CD14-positive monocyte (primary cell): ENCODE results near the gene UACA. TPM values are rescaled to one million over a fixed set of nuclear protein-coding genes. Genes with fewer than 3 reads are reported as not detected.
A peak's percentile ranks its signal among the peaks of the same experiment; 100 is the strongest.

Source experiments
- DNase-seq, 3 donors: peaks; one replicate each; pipeline ENCODE4 v3.0.0-alpha.2; 2011 to 2022
- H2AFZ ChIP-seq: 2 replicates; pipeline ENCODE4 v1.6.0; 2012; ENCODE audit warnings: mild to moderate bottlenecking, low read depth, low read length, inconsistent platforms; ENCODE audit not compliant: insufficient read depth, poor library complexity, severe bottlenecking
- H3K27ac ChIP-seq, 2 donors: 1 replicate in 1 of 2; 2 replicates in 1 of 2; pipeline ENCODE4 v1.5.1; 2012 to 2013; ENCODE audit warnings: low read length in 2 of 2, control low read depth in 1 of 2, inconsistent platforms in 1 of 2, low read depth in 1 of 2, mild to moderate bottlenecking in 1 of 2
- H3K27me3 ChIP-seq, 2 donors: one replicate each; pipeline versions ENCODE4 v1.6.0 to v1.6.1; 2011 to 2013; ENCODE audit warnings: low read length in 2 of 2; ENCODE audit not compliant: control insufficient read depth in 2 of 2, insufficient read depth in 2 of 2
- H3K36me3 ChIP-seq, 2 donors: replicated peaks in 1 of 2; 1 replicate in 1 of 2; 2 replicates in 1 of 2; pipeline versions ENCODE4 v1.5.1 to v1.6.1; 2012 to 2013; ENCODE audit warnings: low read length in 2 of 2, control low read depth in 1 of 2, inconsistent platforms in 1 of 2, mild to moderate bottlenecking in 1 of 2; ENCODE audit not compliant: insufficient read depth in 2 of 2, control insufficient read depth in 1 of 2
- H3K4me1 ChIP-seq, 2 donors: 1 replicate in 1 of 2; 2 replicates in 1 of 2; pipeline versions ENCODE4 v1.5.1 to v1.6.1; 2012 to 2013; ENCODE audit warnings: low read length in 2 of 2, control low read depth in 1 of 2, inconsistent platforms in 1 of 2, mild to moderate bottlenecking in 1 of 2, moderate library complexity in 1 of 2; ENCODE audit not compliant: insufficient read depth in 2 of 2, control insufficient read depth in 1 of 2
- H3K4me2 ChIP-seq: replicated peaks from 2 replicates; pipeline ENCODE3; 2012; ENCODE audit warnings: low read length, moderate library complexity, mild to moderate bottlenecking; ENCODE audit not compliant: poor library complexity, severe bottlenecking; ENCODE audit errors: extremely low read depth
- H3K4me3 ChIP-seq, 3 experiments: fragments of 200-600 bp in 1 of 3; sonication (generic) in 1 of 3; replicated peaks in 1 of 3; 1 replicate in 2 of 3; 2 replicates in 1 of 3; pipeline ENCODE4 v1.5.1; 2011 to 2013; ENCODE audit warnings: low read length in 3 of 3, mild to moderate bottlenecking in 3 of 3, control low read depth in 2 of 3, low read depth in 2 of 3, inconsistent platforms in 1 of 3, moderate library complexity in 1 of 3
- H3K79me2 ChIP-seq: 2 replicates; pipeline ENCODE4 v1.6.0; 2012; ENCODE audit warnings: mild to moderate bottlenecking, control low read depth, inconsistent platforms, low read length, moderate library complexity; ENCODE audit not compliant: insufficient read depth
- H3K9ac ChIP-seq: 2 replicates; pipeline ENCODE4 v1.6.0; 2017; ENCODE audit warnings: low read length, mild to moderate bottlenecking; ENCODE audit not compliant: insufficient read depth, poor library complexity, severe bottlenecking
- H3K9me3 ChIP-seq, 2 donors: replicated peaks in 1 of 2; 1 replicate in 1 of 2; 2 replicates in 1 of 2; pipeline versions ENCODE4 v1.5.1 to v1.6.1; 2012 to 2013; ENCODE audit warnings: low read length in 2 of 2, control low read depth in 1 of 2; ENCODE audit not compliant: control insufficient read depth in 1 of 2, insufficient read depth in 1 of 2
- H4K20me1 ChIP-seq: 2 replicates; pipeline ENCODE4 v1.6.0; 2012; ENCODE audit warnings: mild to moderate bottlenecking, low read length, control low read depth, moderate library complexity; ENCODE audit not compliant: insufficient read depth
- H3K27ac Mint-ChIP-seq, 7 donors: one replicate each; pipeline ENCODE4 v1.8.0; 2020; ENCODE audit warnings: mild to moderate bottlenecking in 7 of 7, mixed read lengths in 7 of 7, moderate library complexity in 6 of 7, inconsistent platforms in 2 of 7
- H3K27me3 Mint-ChIP-seq, 3 donors: one replicate each; pipeline ENCODE4 v1.8.0; 2021 to 2022; ENCODE audit warnings: low read depth in 3 of 3, mild to moderate bottlenecking in 3 of 3, mixed read lengths in 3 of 3, moderate library complexity in 3 of 3, inconsistent platforms in 1 of 3
- H3K36me3 Mint-ChIP-seq, 2 donors: one replicate each; pipeline ENCODE4 v1.8.0; 2020; ENCODE audit warnings: mixed read lengths in 2 of 2, inconsistent platforms in 1 of 2, mild to moderate bottlenecking in 1 of 2
- H3K4me1 Mint-ChIP-seq: one replicate; pipeline ENCODE4 v1.8.0; 2020; ENCODE audit warnings: mild to moderate bottlenecking, mixed read lengths
- H3K4me3 Mint-ChIP-seq, 2 donors: one replicate each; pipeline ENCODE4 v1.8.0; 2020; ENCODE audit warnings: mild to moderate bottlenecking in 2 of 2, mixed read lengths in 2 of 2, moderate library complexity in 1 of 2
- H3K9me3 Mint-ChIP-seq, 7 donors: one replicate each; pipeline ENCODE4 v1.8.0; 2020 to 2022; ENCODE audit warnings: mixed read lengths in 7 of 7, mild to moderate bottlenecking in 6 of 7, moderate library complexity in 6 of 7, inconsistent platforms in 2 of 7
- WGBS: methylation state at CpG from one replicate; pipeline ENCODE4 v1.1.5; 2013; ENCODE audit warnings: missing lambda C conversion rate; ENCODE audit not compliant: insufficient coverage; 5-methylcytosine and 5-hydroxymethylcytosine counted together
- intact Hi-C, 2 donors: fragments of 100-400 bp; cut with micrococcal nuclease; formaldehyde crosslinking; loops; one replicate each; pipeline versions ENCODE4 v1.15.0 to v1.15.1; 2023
- polyA plus RNA-seq, 3 donors: library from polyadenylated mRNA; depleted of rRNA in 1 of 3; unstranded in 2 of 3; stranded (reverse) in 1 of 3; fragments of 300-500 nt in 2 of 3; fragments of >200 nt in 1 of 3; fragmentation: Illumina TruSeq in 2 of 3; gene quantifications; 1 replicate in 2 of 3; 2 replicates in 1 of 3; pipeline ENCODE4 v1.2.3, GENCODE V29; 2012 to 2021
- TF ChIP-seq, protein P1 (sequence below): fragments of 200-600 bp; IDR thresholded peaks from one replicate; pipeline ENCODE4 v1.8.0; 2022; ENCODE audit warnings: antibody characterized with exemption, mild to moderate bottlenecking

The UACA gene
- polyA plus RNA-seq, 3 donors = 1.7 to 3.1 (median 2.4) TPM

DNA sequence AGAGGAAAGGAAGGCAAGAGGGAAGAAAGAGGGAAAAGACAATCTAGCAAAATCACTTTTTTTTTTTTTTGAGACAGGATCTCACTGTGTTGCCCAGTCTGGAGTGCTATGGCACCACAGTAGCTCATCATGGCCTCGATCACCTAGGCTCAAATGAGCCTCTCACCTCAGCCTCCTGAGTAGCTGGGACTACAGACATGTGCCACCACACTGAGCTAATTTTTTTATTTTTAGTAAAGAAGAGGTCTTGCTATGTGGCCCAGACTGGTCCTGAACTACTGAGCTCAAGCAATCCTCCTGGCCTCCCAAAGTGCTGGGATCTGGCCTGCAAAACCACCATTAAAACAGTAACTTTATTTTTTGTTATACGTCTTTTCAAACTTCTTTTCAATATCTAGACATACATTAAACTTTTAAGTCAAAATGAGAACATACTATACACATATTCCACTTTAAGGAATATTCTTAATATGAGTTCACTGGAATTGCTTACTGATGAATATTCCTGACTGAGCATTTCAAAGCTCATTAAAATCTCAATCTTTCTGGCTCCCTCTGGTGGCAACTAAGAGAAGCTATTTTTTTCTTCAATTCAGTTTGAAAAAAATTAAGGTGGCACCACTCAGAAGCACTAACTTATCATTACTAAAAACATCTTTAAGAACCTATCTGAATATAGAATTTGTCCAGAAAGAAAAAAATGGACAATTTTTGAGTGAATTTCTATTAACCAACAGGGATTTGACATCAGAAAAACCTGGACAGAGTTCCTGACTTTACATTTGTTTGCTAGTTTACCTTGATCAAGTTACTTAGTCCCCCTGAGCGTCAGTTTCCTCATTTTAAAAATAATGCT is 40.9 kb downstream of the UACA start:
- H3K9me3 Mint-ChIP-seq = no peaks in the 10 kb centered on the region
- peaks cover 0 to 14% (median 2%) of the 10 kb centered on the region in 3 donors for H3K27me3 Mint-ChIP-seq
- Histone ChIP-seq H3K4me1 (no peaks in the 10 kb centered on the region), H4K20me1 (no peaks in the 10 kb centered on the region), H3K36me3 (no peaks in the 10 kb centered on the region), H3K79me2 (no peaks in the 10 kb centered on the region), H3K27me3 (peaks cover 0 to 5% of the 10 kb centered on the region in 2 donors), H2AFZ (no peak overlapping the region), H3K9me3 (no peaks in the 10 kb centered on the region), H3K27ac (no peak overlapping the region), H3K9ac (no peak overlapping the region), H3K4me3 (no peak overlapping the region), H3K4me2 (no peak overlapping the region)
- intact Hi-C loops = loop anchor here (10.0 kb wide), 1 partner anchor 1248 kb away; no protein-coding TSS in a partner anchor
- H3K27ac Mint-ChIP-seq = no peak overlapping the region
- H3K4me1 Mint-ChIP-seq = peaks cover 1% of the 10 kb centered on the region
- 100% methylated on average over 1 of the region's 3 CpGs for WGBS
- peak; percentile 7 to 40 (median 36) for DNase-seq
- H3K36me3 Mint-ChIP-seq = no peaks in the 10 kb centered on the region
- H3K4me3 Mint-ChIP-seq = no peak overlapping the region
- TF ChIP-seq, protein P1, sequence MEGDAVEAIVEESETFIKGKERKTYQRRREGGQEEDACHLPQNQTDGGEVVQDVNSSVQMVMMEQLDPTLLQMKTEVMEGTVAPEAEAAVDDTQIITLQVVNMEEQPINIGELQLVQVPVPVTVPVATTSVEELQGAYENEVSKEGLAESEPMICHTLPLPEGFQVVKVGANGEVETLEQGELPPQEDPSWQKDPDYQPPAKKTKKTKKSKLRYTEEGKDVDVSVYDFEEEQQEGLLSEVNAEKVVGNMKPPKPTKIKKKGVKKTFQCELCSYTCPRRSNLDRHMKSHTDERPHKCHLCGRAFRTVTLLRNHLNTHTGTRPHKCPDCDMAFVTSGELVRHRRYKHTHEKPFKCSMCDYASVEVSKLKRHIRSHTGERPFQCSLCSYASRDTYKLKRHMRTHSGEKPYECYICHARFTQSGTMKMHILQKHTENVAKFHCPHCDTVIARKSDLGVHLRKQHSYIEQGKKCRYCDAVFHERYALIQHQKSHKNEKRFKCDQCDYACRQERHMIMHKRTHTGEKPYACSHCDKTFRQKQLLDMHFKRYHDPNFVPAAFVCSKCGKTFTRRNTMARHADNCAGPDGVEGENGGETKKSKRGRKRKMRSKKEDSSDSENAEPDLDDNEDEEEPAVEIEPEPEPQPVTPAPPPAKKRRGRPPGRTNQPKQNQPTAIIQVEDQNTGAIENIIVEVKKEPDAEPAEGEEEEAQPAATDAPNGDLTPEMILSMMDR = peak; percentile 80

DNA sequence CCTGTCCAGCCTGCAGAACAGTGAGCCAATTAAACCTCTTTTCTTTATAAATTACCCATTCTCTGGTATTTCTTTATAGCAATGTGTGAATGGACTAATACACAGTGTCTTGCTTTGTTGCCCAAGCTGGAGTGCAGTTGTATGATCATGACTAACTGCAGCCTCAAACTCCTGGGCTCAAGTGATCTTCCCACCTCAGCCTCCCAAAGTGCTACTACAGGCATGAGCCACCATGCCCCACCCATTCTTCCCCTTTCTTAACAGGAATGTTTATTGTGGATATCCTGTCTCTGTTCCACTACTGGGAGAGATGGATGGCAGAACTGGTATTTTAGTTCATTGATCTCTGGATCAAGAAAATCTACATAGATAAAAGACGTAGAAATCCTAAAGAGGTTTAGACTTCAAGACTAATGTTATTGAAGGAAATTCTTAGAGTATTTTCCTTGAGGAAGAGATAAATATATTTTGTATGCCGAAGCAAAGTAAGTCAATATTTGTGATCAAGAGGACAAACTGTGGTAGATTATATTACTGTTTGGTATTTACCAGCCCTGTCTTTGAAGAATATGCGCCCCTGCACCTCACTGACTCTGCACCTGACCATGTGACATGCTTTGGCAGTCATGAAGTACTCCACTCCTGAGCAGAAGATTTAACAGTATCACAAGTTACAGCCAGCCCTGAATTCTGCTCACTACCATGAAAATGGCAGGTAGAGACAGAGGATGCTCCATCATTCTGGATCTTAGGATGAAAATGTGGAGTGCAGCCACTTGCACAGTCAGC is 42.9 kb downstream of the UACA start:
- peaks cover 1 to 14% (median 2%) of the 10 kb centered on the region in 3 donors for H3K27me3 Mint-ChIP-seq
- intact Hi-C loops = loop anchor here (10.0 kb wide), 1 partner anchor 1246 kb away; no protein-coding TSS in a partner anchor
- H3K79me2 ChIP-seq = no peaks in the 10 kb centered on the region
- no peaks in the 10 kb centered on the region for H3K36me3 Mint-ChIP-seq
- no peaks in the 10 kb centered on the region for H3K9me3 ChIP-seq
- H2AFZ ChIP-seq = no peak overlapping the region
- H4K20me1 ChIP-seq = no peaks in the 10 kb centered on the region
- H3K9ac ChIP-seq = no peak overlapping the region
- H3K36me3 ChIP-seq = no peaks in the 10 kb centered on the region
- TF ChIP-seq, protein P1 = no peak
- no peak overlapping the region for H3K4me2 ChIP-seq
- no peak overlapping the region for H3K27ac ChIP-seq
- H3K4me3 ChIP-seq = no peak overlapping the region
- peaks cover 1% of the 10 kb centered on the region for H3K4me1 Mint-ChIP-seq
- no CpG with 5 or more reads among the region's 3 CpGs for WGBS
- no peak for DNase-seq
- H3K4me1 ChIP-seq = no peaks in the 10 kb centered on the region
- H3K27me3 ChIP-seq = peaks cover 0 to 2% of the 10 kb centered on the region in 2 donors
- no peak overlapping the region for H3K27ac Mint-ChIP-seq
- no peak overlapping the region for H3K4me3 Mint-ChIP-seq
- peaks cover 0 to 2% (median 0%) of the 10 kb centered on the region in 7 donors for H3K9me3 Mint-ChIP-seq
